Cardiac fibroblast (primary cell): Measurements from ENCODE around the gene MBNL1.
A peak's percentile ranks its signal among the peaks of the same experiment; 100 is the strongest.

Source experiments
- DNase-seq, 2 donors: peaks; one replicate each; pipeline versions ENCODE4 v3.0.0 to v3.0.0-alpha.2; 2010; ENCODE audit warnings: low read depth in 2 of 2
- H3K4me3 ChIP-seq, 2 donors: replicated peaks in 1 of 2; 1 replicate in 1 of 2; 2 replicates in 1 of 2; pipeline ENCODE4 v1.5.1; 2011; ENCODE audit warnings: low read depth in 2 of 2, low read length in 2 of 2, mild to moderate bottlenecking in 2 of 2, moderate library complexity in 1 of 2
- CTCF ChIP-seq: IDR thresholded peaks from one replicate; pipeline ENCODE4 v1.5.1; 2011; ENCODE audit warnings: low read depth, mild to moderate bottlenecking, low read length, inconsistent platforms

MBNL1 gene

GRCh38 chr3:152355744-152356665 lies 87.3 kb downstream of the MBNL1 start:
- peak; percentile 39 to 70 for DNase-seq
- no peak for TF ChIP-seq CTCF
- H3K4me3 ChIP-seq = no peak overlapping the region

GRCh38 chr3:152356870-152357276 lies 88.1 kb downstream of the MBNL1 start:
- H3K4me3 ChIP-seq = no peak overlapping the region
- TF ChIP-seq CTCF = no peak
- no peak for DNase-seq

GRCh38 chr3:152357587-152357986 lies 88.9 kb downstream of the MBNL1 start:
- DNase-seq = no peak
- H3K4me3 ChIP-seq = no peak overlapping the region
- no peak for TF ChIP-seq CTCF

GRCh38 chr3:152359385-152360248 lies 90.9 kb downstream of the MBNL1 start:
- DNase-seq = no peak
- H3K4me3 ChIP-seq = no peak overlapping the region
- TF ChIP-seq CTCF = no peak

GRCh38 chr3:152360302-152360701 lies 91.6 kb downstream of the MBNL1 start:
- no peak for TF ChIP-seq CTCF
- no peak overlapping the region for H3K4me3 ChIP-seq
- no peak for DNase-seq

GRCh38 chr3:152360966-152361365 lies 92.2 kb downstream of the MBNL1 start:
- TF ChIP-seq CTCF = no peak
- no peak overlapping the region for H3K4me3 ChIP-seq
- DNase-seq = no peak
